AG04449 (cell line): Measurements from ENCODE around the gene RGL3.

ENCODE experiments used
- CTCF ChIA-PET: fragments of 350-600 bp; formaldehyde crosslinking; extraction: SDS; loops from one replicate; lab custom pipeline; 2021; ENCODE audit warnings: antibody characterized with exemption; lab: Yijun Ruan, JAX
- POLR2A ChIA-PET: fragments of 400-600, 350-600 bp; formaldehyde crosslinking; extraction: SDS; loops from one replicate; lab custom pipeline; 2020; ENCODE audit warnings: antibody characterized with exemption, inconsistent platforms; lab: Yijun Ruan, JAX
- DNase-seq: peaks from one replicate; pipeline ENCODE4 v3.0.0-alpha.2; 2010; ENCODE audit warnings: low read depth, low spot score
- H3K4me3 ChIP-seq: 2 replicates; pipeline ENCODE4 v1.5.1; 2011; ENCODE audit warnings: low read depth, mild to moderate bottlenecking, control low read depth, low read length
- TF ChIP-seq, protein P1 (sequence below): IDR thresholded peaks from one replicate; pipeline ENCODE4 v1.5.1; 2011; ENCODE audit warnings: mild to moderate bottlenecking, moderate library complexity, low read length, control low read depth, inconsistent platforms; ENCODE audit not compliant: insufficient read depth; ENCODE audit errors: missing control alignments

The RGL3 gene

DNA sequence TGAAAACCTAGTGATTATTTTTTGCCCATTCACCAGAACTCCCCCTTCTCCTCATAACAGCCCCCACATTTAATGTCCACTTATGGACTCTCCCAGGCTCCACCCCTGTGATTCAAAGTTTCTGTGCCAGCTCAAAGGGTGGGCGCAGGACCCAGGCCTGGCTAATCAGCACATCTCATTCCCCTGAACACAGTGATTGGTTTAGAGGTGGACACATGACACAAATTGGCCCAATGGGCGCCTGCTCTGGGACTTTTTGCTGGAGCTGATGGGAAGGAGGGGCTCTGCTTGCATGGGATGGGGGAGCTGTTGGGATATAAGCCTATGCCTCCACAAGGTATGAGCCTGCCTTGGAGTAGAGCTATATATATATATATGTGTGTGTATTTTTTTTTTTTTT is 28.8 kb downstream of the RGL3 start:
- DNase-seq, result no peak
- H3K4me3 ChIP-seq, result no peak overlapping the region
- ChIA-PET CTCF (interaction anchor here (0.8 to 4.1 kb wide), 4 partner anchors 9 to 97 kb away, joined by 3 to 45 read pairs (median 4); partner anchors contain the start of gene SWSAP1), POLR2A (interaction anchor here (0.9 kb wide), 1 partner anchor 9 kb away, joined by 4 read pairs; no protein-coding TSS in a partner anchor)
- TF ChIP-seq, protein P1, sequence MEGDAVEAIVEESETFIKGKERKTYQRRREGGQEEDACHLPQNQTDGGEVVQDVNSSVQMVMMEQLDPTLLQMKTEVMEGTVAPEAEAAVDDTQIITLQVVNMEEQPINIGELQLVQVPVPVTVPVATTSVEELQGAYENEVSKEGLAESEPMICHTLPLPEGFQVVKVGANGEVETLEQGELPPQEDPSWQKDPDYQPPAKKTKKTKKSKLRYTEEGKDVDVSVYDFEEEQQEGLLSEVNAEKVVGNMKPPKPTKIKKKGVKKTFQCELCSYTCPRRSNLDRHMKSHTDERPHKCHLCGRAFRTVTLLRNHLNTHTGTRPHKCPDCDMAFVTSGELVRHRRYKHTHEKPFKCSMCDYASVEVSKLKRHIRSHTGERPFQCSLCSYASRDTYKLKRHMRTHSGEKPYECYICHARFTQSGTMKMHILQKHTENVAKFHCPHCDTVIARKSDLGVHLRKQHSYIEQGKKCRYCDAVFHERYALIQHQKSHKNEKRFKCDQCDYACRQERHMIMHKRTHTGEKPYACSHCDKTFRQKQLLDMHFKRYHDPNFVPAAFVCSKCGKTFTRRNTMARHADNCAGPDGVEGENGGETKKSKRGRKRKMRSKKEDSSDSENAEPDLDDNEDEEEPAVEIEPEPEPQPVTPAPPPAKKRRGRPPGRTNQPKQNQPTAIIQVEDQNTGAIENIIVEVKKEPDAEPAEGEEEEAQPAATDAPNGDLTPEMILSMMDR, result no peak

DNA sequence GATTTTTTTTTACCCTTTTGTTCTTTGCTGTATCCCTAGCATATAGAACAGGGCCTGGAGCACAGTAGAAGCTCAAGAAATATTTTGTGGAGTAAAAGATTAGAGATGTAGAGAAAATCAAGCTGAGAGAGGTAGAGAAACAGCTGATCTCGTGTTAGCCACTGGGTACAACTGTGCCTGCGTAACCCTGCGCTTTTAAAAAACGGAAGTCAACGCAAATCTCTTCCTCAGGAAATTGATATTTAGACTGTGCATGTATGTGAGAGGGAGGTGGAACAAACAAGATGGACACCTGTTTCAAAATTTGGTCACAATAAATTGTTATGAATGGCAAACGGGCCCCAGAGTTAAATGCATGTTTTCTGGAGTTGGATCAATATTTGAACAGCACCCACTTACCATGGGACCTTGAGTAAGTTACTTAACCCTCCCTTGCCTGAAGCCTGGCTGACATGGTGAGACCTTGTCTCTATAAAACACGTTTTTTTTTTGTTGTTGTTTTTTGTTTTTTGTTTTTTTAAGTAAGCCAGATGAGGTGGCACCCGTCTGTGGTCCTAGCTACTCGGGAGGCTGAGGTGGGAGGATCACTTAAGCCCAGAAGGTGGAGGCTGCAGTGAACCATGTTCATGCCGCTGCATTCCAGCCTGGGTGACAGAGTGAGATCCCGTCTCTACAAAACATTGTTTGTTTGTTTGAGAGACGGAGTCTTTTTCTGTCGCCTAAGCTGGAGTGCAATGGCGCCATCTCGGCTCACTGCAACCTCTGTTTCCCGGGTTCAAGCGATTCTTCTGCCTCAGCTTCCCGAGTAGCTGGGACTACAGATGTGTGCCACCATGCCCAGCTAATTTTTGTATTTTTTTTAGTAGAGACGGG is 31.7 kb downstream of the RGL3 start:
- no peak for DNase-seq
- CTCF ChIA-PET, result interaction anchor here (0.6 to 1.1 kb wide), 2 partner anchors 28 to 134 kb away, joined by 3 to 4 read pairs; no protein-coding TSS in a partner anchor
- no peak overlapping the region for H3K4me3 ChIP-seq
- TF ChIP-seq, protein P1, result no peak
- POLR2A ChIA-PET, result interaction anchor here (0.6 kb wide), 1 partner anchor 74 kb away, joined by 3 read pairs; no protein-coding TSS in a partner anchor

DNA sequence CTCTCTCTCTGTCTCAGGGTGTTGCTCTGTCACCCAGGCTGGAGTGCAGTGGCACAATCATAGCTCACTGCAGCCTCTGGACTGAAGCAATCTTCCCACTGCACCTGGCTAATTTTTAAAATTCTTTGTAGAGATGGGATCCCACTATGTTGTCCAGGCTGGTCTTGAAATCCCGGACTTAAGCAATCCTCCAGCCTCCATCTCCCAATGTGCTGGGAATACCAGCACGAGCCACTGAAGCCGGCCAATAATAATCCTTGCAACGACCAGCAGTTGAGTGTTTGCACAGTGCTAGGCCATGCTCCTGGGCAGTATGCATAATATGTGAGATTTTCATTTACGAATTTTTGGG is 34.4 kb downstream of the RGL3 start:
- ChIA-PET POLR2A (no interaction called here), CTCF (interaction anchor here (1.3 kb wide), 1 partner anchor 58 kb away, joined by 3 read pairs; no protein-coding TSS in a partner anchor)
- no peak overlapping the region for H3K4me3 ChIP-seq
- TF ChIP-seq, protein P1, result no peak
- no peak for DNase-seq

GRCh38 chr19:11383706-11384048 is 35.4 kb downstream of the RGL3 start:
- no peak for DNase-seq
- H3K4me3 ChIP-seq, result peak overlapping the region; percentile 38
- ChIA-PET POLR2A (no interaction called here), CTCF (interaction anchor here (0.8 to 4.0 kb wide), 15 partner anchors 8 to 121 kb away, joined by 3 to 45 read pairs (median 4); partner anchors contain the start of genes ODAD3, PRKCSH and SWSAP1)
- TF ChIP-seq, protein P1, result no peak

GRCh38 chr19:11382898-11383705 is 36.0 kb downstream of the RGL3 start:
- H3K4me3 ChIP-seq, result peak overlapping the region; percentile 38
- no peak for DNase-seq
- ChIA-PET POLR2A (no interaction called here), CTCF (interaction anchor here (0.8 to 4.0 kb wide), 20 partner anchors 8 to 122 kb away, joined by 3 to 45 read pairs (median 4); partner anchors contain the start of genes ODAD3, PRKCSH and SWSAP1)
- TF ChIP-seq, protein P1, result peak; percentile 77
